Spleen (tissue), 7 donors: ENCODE measurements around the gene MX1.

Source experiments
- POLR2A ChIP-seq, 3 donors: fragments of 450-650 bp; IDR thresholded peaks; one replicate each; pipeline ENCODE4 v1.5.1; 2017; ENCODE audit warnings: antibody characterized with exemption in 3 of 3, mild to moderate bottlenecking in 1 of 3
- TF ChIP-seq, protein P1 (sequence below), 11 experiments: fragments of 200-600 bp in 7 of 11; fragments of 450-650 bp in 4 of 11; sonication (generic) in 4 of 11; IDR thresholded peaks in 8 of 11; conservative IDR thresholded peaks in 3 of 11; 1 replicate in 7 of 11; 2 replicates in 4 of 11; pipeline versions ENCODE4 v1.4.0 to v1.8.0; 2016 to 2021; ENCODE audit warnings: antibody characterized with exemption in 11 of 11, inconsistent platforms in 4 of 11, mild to moderate bottlenecking in 1 of 11
- donor health status: DM: no; HTN: no; CAD: no; lungs with moderate emphysema.
- donor health status: DM: no; HTN: no; CAD: no.
- donor health status: DM: no; HTN: no; CAD: no.

- TF ChIP-seq POLR2A (IDR thresholded peaks at IDR 0.05) = no peak
- TF ChIP-seq, protein P1, sequence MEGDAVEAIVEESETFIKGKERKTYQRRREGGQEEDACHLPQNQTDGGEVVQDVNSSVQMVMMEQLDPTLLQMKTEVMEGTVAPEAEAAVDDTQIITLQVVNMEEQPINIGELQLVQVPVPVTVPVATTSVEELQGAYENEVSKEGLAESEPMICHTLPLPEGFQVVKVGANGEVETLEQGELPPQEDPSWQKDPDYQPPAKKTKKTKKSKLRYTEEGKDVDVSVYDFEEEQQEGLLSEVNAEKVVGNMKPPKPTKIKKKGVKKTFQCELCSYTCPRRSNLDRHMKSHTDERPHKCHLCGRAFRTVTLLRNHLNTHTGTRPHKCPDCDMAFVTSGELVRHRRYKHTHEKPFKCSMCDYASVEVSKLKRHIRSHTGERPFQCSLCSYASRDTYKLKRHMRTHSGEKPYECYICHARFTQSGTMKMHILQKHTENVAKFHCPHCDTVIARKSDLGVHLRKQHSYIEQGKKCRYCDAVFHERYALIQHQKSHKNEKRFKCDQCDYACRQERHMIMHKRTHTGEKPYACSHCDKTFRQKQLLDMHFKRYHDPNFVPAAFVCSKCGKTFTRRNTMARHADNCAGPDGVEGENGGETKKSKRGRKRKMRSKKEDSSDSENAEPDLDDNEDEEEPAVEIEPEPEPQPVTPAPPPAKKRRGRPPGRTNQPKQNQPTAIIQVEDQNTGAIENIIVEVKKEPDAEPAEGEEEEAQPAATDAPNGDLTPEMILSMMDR (IDR thresholded peaks at IDR 0.05 in 8 of 11, conservative IDR thresholded peaks at IDR 0.05 in 3 of 11) = no peak
Observed at GRCh38 chr21:41432562-41433460, 6.8 kb downstream of the MX1 start.
